ENCODE data around the gene PSMA5. TPM values are rescaled to one million over a fixed set of nuclear protein-coding genes. Genes with fewer than 3 reads are reported as not detected.

The PSMA5 gene
- total and polyA plus RNA-seq, 2 of the 13 experiments (the other 11 are each of a cell fraction or from before 2014, with no cell fraction given) = 140 to 169 TPM

GRCh38 chr1:109394591-109395281 lies 31.5 kb downstream of the PSMA5 start:
- ATAC-seq (no peak), DNase-seq (ENCODE audit: low spot score) (no peak), FAIRE-seq (no peak)
- ChIA-PET POLR2A (interaction anchor here (3.2 kb wide), 1 partner anchor 112 kb away, joined by 21 read pairs; the partner anchor contains the start of gene PSRC1), CTCF (ENCODE audit: low intra/inter-chr PET ratio, low total read pairs) (no interaction called here)
- Histone ChIP-seq H3K9ac (ENCODE audit: insufficient read depth, low read depth, low read length) (peak overlapping the region; percentile 63), H3K4me1 (ENCODE audit: insufficient read depth, low read length) (peaks cover 79% of the 10 kb centered on the region), H2AFZ (ENCODE audit: low read length) (no peak overlapping the region), H3K36me3 (replicated peaks in 1 of 2; ENCODE audit: control insufficient read depth in 1 of 2, insufficient read depth in 2 of 2, low read length in 2 of 2) (peaks cover 0 to 4% of the 10 kb centered on the region in 2 experiments; a peak in 1 of 5 replicates), H3K9me3 (ENCODE audit: low read length) (no peaks in the 10 kb centered on the region), H4K20me1 (ENCODE audit: insufficient read depth, low read length) (no peaks in the 10 kb centered on the region), H3K4me3 (replicated peaks in 1 of 3; ENCODE audit: insufficient read depth in 1 of 3, low read depth in 2 of 3, low read length in 3 of 3) (peak overlapping the region; percentile 15 to 41 (median 34); a peak in 4 of 6 replicates), H3K27ac (ENCODE audit: extremely low read length, insufficient read depth, low read length) (peak overlapping the region; percentile 84), H3K4me2 (ENCODE audit: low read depth, low read length) (peak overlapping the region; percentile 81), H3K79me2 (ENCODE audit: insufficient read depth, low read length) (peaks cover 66% of the 10 kb centered on the region), H3K27me3 (ENCODE audit: control insufficient read depth in 1 of 2, insufficient read depth in 2 of 2, low read length in 2 of 2) (no peaks in the 10 kb centered on the region; a peak in 1 of 5 replicates)
- 65% methylated on average over 5 of the region's 5 CpGs for WGBS (ENCODE audit: low lambda C conversion rate)
- intact Hi-C loops (cut with micrococcal nuclease; ENCODE audit: unreplicated experiment) (loop anchor here (5.0 to 10.0 kb wide), 2 partner anchors 42 to 300 kb away; partner anchors contain the start of gene TMEM167B), in situ Hi-C loops (cut with HindIII; ENCODE audit: extremely low pct_ligation_motif_present, low pct_unique_long_range_greater_than_20kb) (no loop called here)
- TSS peak; percentile 13 for BruUV-seq (replicated peaks)
- TF ChIP-seq ZNF101 (CRISPR knock-in tag; IDR thresholded peaks at IDR 0.05; ENCODE audit: borderline replicate concordance, low read depth) (no peak), ZNF496 (CRISPR knock-in tag; IDR thresholded peaks at IDR 0.05; ENCODE audit: insufficient replicate concordance) (no peak), ATF2 (CRISPR knock-in tag; IDR thresholded peaks at IDR 0.05) (no peak), ZFY (CRISPR knock-in tag; IDR thresholded peaks at IDR 0.05) (no peak), RARG (CRISPR knock-in tag; IDR thresholded peaks at IDR 0.05; ENCODE audit: low read depth) (no peak), GZF1 (CRISPR knock-in tag; IDR thresholded peaks at IDR 0.05) (no peak), FOSL2 (CRISPR knock-in tag; IDR thresholded peaks at IDR 0.05) (no peak), MYNN (CRISPR knock-in tag; IDR thresholded peaks at IDR 0.05; ENCODE audit: low read depth) (no peak), AKAP8 (CRISPR knock-in tag; IDR thresholded peaks at IDR 0.05) (no peak), ZNF136 (CRISPR knock-in tag; IDR thresholded peaks at IDR 0.05; ENCODE audit: low read depth) (no peak), ZNF839 (CRISPR knock-in tag; IDR thresholded peaks at IDR 0.05; ENCODE audit: borderline replicate concordance) (no peak), EED (CRISPR knock-in tag; IDR thresholded peaks at IDR 0.05) (no peak), ISL2 (CRISPR knock-in tag; IDR thresholded peaks at IDR 0.05) (no peak), ZFP36L1 (CRISPR knock-in tag; IDR thresholded peaks at IDR 0.05) (no peak), ZNF253 (CRISPR knock-in tag; IDR thresholded peaks at IDR 0.05; ENCODE audit: borderline replicate concordance) (no peak), GPN1 (CRISPR knock-in tag; IDR thresholded peaks at IDR 0.05; ENCODE audit: borderline replicate concordance) (no peak), MAF1 (CRISPR knock-in tag; IDR thresholded peaks at IDR 0.05; ENCODE audit: borderline replicate concordance) (no peak), ZNF556 (CRISPR knock-in tag; IDR thresholded peaks at IDR 0.05; ENCODE audit: borderline replicate concordance) (no peak)
- TF ChIP-seq, protein P1, sequence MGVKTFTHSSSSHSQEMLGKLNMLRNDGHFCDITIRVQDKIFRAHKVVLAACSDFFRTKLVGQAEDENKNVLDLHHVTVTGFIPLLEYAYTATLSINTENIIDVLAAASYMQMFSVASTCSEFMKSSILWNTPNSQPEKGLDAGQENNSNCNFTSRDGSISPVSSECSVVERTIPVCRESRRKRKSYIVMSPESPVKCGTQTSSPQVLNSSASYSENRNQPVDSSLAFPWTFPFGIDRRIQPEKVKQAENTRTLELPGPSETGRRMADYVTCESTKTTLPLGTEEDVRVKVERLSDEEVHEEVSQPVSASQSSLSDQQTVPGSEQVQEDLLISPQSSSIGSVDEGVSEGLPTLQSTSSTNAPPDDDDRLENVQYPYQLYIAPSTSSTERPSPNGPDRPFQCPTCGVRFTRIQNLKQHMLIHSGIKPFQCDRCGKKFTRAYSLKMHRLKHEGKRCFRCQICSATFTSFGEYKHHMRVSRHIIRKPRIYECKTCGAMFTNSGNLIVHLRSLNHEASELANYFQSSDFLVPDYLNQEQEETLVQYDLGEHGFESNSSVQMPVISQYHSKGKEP (CRISPR knock-in tag; IDR thresholded peaks at IDR 0.05) = no peak
